ENCODE results near the gene GREM2. TPM values are rescaled to one million over a fixed set of nuclear protein-coding genes. Genes with fewer than 3 reads are reported as not detected.

Gene GREM2
- total RNA-seq, 1 donor from 2014 or later = 7.0 TPM

GRCh38 chr1:240555524-240555923 lies 56.4 kb downstream of the GREM2 start:
- no peak for DNase-seq

GRCh38 chr1:240553351-240553750 lies 58.6 kb downstream of the GREM2 start:
- no peak for DNase-seq

- DNase-seq = no peak
Observed at GRCh38 chr1:240539769-240540414, 72.1 kb downstream of the GREM2 start.

GRCh38 chr1:240538776-240539430 lies 73.1 kb downstream of the GREM2 start:
- no peak for DNase-seq

GRCh38 chr1:240533154-240533780 lies 78.7 kb downstream of the GREM2 start:
- DNase-seq = no peak

GRCh38 chr1:240528591-240528990 lies 83.4 kb downstream of the GREM2 start:
- DNase-seq = no peak

- no peak for DNase-seq
Observed at GRCh38 chr1:240527086-240527485, 84.9 kb downstream of the GREM2 start.

- no peak for DNase-seq
Observed at GRCh38 chr1:240526312-240526711, 85.6 kb downstream of the GREM2 start.

GRCh38 chr1:240524356-240525069 lies 87.4 kb downstream of the GREM2 start:
- no peak for DNase-seq

- no peak for DNase-seq
Observed at GRCh38 chr1:240522122-240522822, 89.7 kb downstream of the GREM2 start.

- no peak for DNase-seq
Observed at GRCh38 chr1:240517891-240518290, 94.1 kb downstream of the GREM2 start.

- DNase-seq = no peak
Observed at GRCh38 chr1:240516069-240516468, 95.9 kb downstream of the GREM2 start.

- DNase-seq = no peak
Observed at GRCh38 chr1:240515505-240515904, 96.5 kb downstream of the GREM2 start.

GRCh38 chr1:240511789-240512188 lies 100.2 kb downstream of the GREM2 start:
- DNase-seq = no peak

- no peak for DNase-seq
Observed at GRCh38 chr1:240508950-240509349, 103.0 kb downstream of the GREM2 start.

GRCh38 chr1:240508201-240508600 lies 103.8 kb downstream of the GREM2 start:
- DNase-seq = no peak

GRCh38 chr1:240506176-240506575 lies 105.8 kb downstream of the GREM2 start:
- no peak for DNase-seq

- no peak for DNase-seq
Observed at GRCh38 chr1:240503558-240503957, 108.4 kb downstream of the GREM2 start.

- no peak for DNase-seq
Observed at GRCh38 chr1:240503036-240503435, 108.9 kb downstream of the GREM2 start.

- no peak for DNase-seq
Observed at GRCh38 chr1:240501115-240501514, 110.8 kb downstream of the GREM2 start.

GRCh38 chr1:240500647-240501046 lies 111.3 kb downstream of the GREM2 start:
- DNase-seq = no peak

GRCh38 chr1:240499012-240499411 lies 112.9 kb downstream of the GREM2 start:
- no peak for DNase-seq
